GM20431 (cell line): ENCODE data around the gene NFIL3.

Experiments
- in situ Hi-C: fragments of 300-500 bp; cut with MseI, MboI; formaldehyde crosslinking; loops from one replicate; pipeline ENCODE4 v1.15.0; 2020; ENCODE audit warnings: low sequenced_read_pairs; ENCODE audit not compliant: unreplicated experiment

NFIL3 gene

DNA sequence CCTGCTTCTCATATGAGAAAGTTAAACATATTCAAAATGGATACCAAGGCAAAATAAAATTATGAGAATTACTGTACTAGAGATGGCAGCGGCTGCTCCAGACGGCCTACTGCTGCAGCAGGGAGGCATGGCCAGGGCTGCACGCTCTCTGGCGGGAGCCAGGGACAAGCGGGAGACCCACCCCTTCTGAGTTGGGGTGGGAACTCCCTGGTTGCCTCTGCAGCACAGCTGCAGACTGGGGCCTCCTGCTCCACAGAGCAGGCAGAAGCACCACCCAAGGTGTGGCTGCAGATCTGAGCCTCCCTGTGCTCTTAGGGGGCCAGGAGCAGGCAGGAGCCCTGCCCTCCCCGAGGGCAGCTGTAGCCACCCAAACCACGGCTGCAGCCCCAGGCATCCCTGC lies 59.6 kb downstream of the NFIL3 start:
- in situ Hi-C loops: no loop called here

DNA sequence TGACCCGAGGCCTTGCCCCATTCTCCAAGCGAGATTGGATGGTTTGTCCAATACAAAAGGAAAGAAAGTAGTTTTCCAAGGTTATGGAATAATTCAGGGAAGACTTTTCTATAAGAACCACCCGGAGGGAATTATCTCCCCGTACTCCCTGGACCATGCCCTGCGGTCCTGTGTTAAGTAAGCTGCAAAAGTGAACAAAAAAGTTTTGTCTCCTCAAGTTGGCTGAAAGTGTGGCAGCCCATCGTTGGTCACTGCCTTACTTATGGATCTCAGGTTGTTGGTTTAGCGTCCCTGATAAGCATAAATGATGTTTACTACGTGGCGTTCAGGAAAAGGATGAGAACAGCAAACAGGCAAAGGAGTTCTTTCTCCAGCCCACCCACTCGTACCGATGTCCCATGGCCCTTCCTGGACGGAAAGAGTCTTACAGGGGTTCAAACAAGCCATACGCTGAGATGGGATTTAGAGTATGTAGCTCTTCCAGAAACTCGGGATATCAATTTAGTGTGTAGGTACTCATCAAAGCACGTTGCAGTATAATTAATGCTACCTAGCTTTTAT lies 61.5 kb downstream of the NFIL3 start:
- in situ Hi-C loops: no loop called here

DNA sequence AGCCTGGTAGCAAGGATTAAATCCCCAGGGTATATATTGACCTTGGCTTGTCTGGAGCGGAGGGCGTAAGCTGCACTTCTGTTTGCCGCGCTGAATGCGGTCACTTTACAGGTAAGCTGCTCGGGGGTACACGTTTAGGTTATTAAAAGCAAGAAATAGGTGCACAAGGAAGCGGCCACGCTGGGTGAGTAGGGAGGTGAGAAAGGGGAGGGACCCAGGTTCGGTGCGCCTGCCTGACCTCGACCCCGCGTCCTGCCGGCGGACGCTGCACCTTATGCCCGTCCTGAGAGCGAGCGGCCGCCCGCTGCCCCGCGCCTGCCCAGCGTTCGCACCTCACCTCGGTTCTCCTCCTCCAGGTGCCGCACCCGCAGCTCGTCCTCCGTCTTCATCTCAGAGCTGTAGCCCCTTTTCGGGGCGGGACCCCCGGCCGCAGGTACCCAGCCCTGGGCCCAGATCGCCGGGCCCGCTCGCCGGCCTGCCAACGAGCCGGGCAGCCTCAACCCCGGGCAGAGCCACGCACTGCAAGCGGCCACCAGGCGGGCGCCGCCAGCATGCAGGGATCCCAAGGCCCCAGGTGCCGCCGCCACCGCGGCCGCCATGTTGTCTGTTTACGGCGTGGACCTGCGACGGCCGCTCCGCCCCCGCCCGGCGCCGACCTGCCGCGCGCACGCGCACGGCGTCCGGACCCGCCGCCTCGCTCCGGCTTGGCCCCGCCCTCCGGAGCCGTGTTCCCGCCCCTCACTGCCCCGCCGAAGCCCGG lies 62.2 kb downstream of the NFIL3 start, which contains the start of gene AUH:
TSS of gene AUH (minus strand) at position 628 of the 760 bp plus-strand sequence. CDS start at position 599, 29 bp downstream.
- in situ Hi-C loops: no loop called here

- in situ Hi-C loops: no loop called here
Observed at GRCh38 chr9:91360551-91361290, 62.9 kb downstream of the NFIL3 start.

GRCh38 chr9:91359734-91360470 lies 63.7 kb downstream of the NFIL3 start:
- in situ Hi-C loops: no loop called here

GRCh38 chr9:91359083-91359482 lies 64.5 kb downstream of the NFIL3 start:
- in situ Hi-C loops: no loop called here
